Measurements from ENCODE around the gene GPANK1. TPM values are rescaled to one million over a fixed set of nuclear protein-coding genes. Genes with fewer than 3 reads are reported as not detected.

Gene GPANK1
- total and polyA plus RNA-seq, 2 of the 13 experiments (the other 11 are each of a cell fraction or from before 2014, with no cell fraction given) = 15.4 to 22.8 TPM

GRCh38 chr6:31620586-31621319, 44.0 kb downstream of the GPANK1 start, which contains the start of gene PRRC2A (continued):
- peak; percentile 24 for TF ChIP-seq TBL1XR1 (IDR thresholded peaks at IDR 0.05; ENCODE audit: borderline replicate concordance, low read length, partially characterized antibody)
- peak; percentile 45 for TF ChIP-seq SKI (IDR thresholded peaks at IDR 0.05; ENCODE audit: partially characterized antibody)
- TF ChIP-seq, protein P1, sequence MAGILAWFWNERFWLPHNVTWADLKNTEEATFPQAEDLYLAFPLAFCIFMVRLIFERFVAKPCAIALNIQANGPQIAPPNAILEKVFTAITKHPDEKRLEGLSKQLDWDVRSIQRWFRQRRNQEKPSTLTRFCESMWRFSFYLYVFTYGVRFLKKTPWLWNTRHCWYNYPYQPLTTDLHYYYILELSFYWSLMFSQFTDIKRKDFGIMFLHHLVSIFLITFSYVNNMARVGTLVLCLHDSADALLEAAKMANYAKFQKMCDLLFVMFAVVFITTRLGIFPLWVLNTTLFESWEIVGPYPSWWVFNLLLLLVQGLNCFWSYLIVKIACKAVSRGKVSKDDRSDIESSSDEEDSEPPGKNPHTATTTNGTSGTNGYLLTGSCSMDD (CRISPR knock-in tag; IDR thresholded peaks at IDR 0.05) = no peak
- peak; percentile 74; the same call in 1 of the 2 replicates for TF ChIP-seq ZNF160 (CRISPR knock-in tag; IDR thresholded peaks at IDR 0.05)
- TF ChIP-seq ZFY (CRISPR knock-in tag; IDR thresholded peaks at IDR 0.05) = peak; percentile 78
- peak; percentile 77; the same call in 1 of the 2 replicates for TF ChIP-seq ZNF577 (CRISPR knock-in tag; IDR thresholded peaks at IDR 0.05; ENCODE audit: borderline replicate concordance, low read depth)
- no peak for TF ChIP-seq ARNTL (CRISPR knock-in tag; IDR thresholded peaks at IDR 0.05)
- TF ChIP-seq ZNF121 (CRISPR knock-in tag; IDR thresholded peaks at IDR 0.05) = peak; percentile 76
- TF ChIP-seq ZBTB43 (CRISPR knock-in tag; conservative IDR thresholded peaks at IDR 0.05) = peak; percentile 26; the same call in 1 of the 2 replicates
- TF ChIP-seq TCF12 (IDR thresholded peaks at IDR 0.05) = no peak
- peak; percentile 81; the same call in 1 of the 2 replicates for TF ChIP-seq TCF12 (CRISPR knock-in tag; IDR thresholded peaks at IDR 0.05)
- TF ChIP-seq E2F5 (CRISPR knock-in tag; conservative IDR thresholded peaks at IDR 0.05) = no peak
- TF ChIP-seq ZXDC (CRISPR knock-in tag; IDR thresholded peaks at IDR 0.05) = peak; percentile 66; the same call in 1 of the 2 replicates
- TF ChIP-seq KDM1A (CRISPR knock-in tag; IDR thresholded peaks at IDR 0.05) = no peak
- TF ChIP-seq ZMAT3 (CRISPR knock-in tag; conservative IDR thresholded peaks at IDR 0.05) = peak; percentile 77

All from HepG2 (cell line).